HG03108 (cell line): ENCODE data around the gene CGGBP1.
A peak's percentile ranks its signal among the peaks of the same experiment; 100 is the strongest.
"Not testable (repeated sequence)": the region's sequence is repeated elsewhere in the genome, so short reads cannot be mapped to it uniquely, and the experiment has no call there.

ENCODE experiments used
- ATAC-seq: cut with Tn5 transposase; IDR thresholded peaks from one replicate; pipeline ENCODE4 v1.9.1; 2021; ENCODE audit warnings: moderate library complexity; ENCODE audit not compliant: unreplicated experiment

The CGGBP1 gene

DNA sequence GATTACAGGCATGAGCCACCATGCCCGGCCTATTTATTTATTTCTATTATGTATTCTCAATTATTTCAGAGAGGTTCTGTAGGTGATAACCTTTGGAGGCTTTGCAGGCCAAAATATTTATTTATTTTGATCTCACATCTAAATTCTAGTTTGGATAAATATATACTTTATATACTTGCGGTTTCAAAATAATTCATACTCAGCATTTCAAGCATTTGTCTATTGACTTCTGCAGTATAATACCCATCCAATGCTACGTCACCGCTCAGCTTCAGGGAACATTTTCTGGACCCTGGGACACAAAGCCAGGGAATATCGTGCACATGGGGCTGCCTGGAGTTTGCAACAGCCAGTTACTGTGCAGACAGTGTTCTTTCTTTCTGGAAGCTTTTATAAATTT lies 22.6 kb downstream of the CGGBP1 start:
- ATAC-seq, result no peak

DNA sequence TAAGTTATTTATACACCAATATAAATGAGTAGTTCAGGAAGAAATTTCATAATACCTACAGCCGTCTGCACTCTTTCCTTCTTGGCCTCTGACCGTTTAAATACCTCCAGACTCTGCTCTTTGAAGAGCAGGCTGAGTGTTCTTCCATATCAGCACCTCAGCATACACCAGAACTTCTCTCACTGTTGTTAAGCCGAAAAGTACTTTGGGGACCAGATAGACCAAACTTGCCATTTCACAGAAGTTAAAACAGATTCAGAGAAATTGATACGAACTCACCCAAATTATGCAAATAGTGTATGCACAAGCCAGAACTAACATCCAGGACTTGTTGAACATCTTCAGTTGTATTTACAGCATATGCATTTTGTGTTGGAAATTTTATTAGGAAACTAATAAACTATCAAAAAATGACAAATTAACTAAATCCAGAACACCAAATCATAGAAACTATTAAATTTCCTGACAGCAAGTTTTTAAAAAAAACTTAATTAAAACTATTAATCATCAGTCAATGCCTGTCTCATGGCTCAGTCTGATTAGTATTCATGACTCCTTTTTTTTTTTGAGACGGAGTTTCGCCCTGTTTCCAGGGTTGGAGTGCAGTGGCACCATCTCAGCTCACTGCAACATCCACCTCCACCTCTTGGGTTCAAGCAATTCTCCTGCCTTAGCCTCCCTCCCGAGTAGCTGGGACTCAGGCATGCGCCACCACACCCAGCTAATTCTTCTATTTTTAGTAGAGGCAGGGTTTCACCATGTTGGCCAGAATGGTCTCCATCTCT lies 24.1 kb downstream of the CGGBP1 start:
- ATAC-seq, result no peak

DNA sequence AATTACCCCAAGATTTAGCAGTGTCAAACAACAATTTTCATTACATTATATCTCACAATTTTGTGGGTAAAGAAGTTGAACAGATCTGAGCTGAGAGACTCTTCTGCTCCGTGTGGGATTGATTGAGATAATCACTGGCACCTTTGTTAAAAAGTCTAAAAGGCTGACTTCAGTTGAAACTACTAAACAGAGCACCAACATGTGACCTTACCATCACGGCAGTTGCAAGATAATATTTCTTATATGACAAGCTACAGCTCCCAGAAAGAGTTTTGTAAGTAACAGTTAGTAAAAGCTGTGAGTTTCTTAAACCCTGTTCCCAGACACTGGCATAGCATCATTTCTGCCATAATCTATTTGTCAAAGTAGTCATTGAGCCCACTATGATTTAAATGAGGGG lies 25.0 kb downstream of the CGGBP1 start:
- ATAC-seq, result no peak

DNA sequence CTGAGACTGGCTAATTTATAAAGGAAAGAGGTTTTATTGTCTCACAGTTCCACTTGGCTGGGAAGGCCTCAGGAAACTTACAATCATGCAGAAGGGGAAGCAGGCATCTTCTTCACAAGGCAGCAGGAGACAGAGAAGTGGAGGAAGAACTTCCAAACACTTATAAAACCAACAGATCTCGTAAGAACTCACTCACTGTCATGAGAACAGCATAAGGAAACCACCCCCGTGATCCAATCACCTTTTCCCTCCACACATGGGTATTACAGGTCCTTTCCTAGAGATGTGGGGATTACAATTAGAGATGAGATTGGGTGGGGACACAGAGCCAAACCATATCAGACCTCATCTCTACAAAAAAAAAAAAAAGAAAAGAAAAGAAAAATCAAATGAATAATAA lies 25.7 kb downstream of the CGGBP1 start:
- no peak for ATAC-seq

DNA sequence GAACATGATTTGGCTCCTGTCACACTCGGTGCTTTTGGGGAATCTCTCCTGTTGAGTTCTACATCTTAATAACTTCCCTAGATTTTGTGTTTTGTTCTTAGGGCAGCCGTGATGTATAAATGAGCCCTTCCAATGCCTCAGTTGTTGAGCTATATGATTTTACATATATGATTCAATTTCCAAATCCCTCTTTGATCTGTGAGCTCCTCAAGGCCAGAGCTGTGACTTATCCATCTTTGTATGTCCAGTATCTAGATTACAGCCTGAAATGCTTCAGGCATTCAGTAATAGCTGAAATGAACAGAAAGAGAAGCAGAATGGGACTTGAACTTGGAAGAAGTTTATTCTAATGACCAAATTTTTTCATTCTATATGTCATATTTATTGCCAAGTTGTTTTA lies 26.6 kb downstream of the CGGBP1 start:
- peak; percentile 7 for ATAC-seq

DNA sequence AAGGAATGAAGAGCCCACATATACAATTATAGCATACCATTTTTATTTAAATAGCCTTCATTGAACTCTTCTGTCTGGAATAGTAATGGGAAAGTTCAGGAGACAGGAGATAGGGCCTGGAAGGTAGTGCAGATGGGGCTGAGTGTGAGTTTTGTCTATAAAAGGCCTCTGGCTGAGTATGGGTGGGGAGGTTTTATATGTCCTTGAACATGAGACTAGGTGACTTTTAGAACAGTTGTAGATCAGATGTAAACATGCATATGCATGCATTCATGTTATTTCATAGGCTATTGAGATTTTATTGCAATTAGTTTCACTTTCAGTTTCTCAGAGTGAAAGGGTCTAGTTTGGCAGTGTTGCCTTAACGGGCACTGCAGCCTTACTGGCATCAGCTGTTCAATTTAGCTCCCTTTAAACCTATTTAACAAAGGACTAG lies 27.1 kb downstream of the CGGBP1 start:
- peak; percentile 80 for ATAC-seq

DNA sequence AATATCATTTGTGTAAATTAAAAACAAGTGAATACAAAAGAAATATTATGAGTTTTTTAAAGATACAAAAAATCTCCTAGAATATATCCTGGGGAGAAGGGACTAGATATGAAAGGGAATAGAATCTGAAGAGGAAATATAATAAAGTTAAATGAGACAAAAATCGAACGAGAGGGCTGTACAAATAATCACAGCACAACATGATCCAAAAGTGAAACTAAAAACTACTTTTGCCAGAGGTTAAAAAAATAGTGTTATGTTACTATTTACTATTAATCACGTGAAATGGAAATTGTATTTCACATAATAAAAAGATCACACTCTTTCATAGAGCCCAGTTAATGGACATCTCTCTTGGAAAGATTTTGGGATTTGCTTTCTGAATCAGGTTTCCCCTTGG lies 28.6 kb downstream of the CGGBP1 start:
- ATAC-seq, result no peak

DNA sequence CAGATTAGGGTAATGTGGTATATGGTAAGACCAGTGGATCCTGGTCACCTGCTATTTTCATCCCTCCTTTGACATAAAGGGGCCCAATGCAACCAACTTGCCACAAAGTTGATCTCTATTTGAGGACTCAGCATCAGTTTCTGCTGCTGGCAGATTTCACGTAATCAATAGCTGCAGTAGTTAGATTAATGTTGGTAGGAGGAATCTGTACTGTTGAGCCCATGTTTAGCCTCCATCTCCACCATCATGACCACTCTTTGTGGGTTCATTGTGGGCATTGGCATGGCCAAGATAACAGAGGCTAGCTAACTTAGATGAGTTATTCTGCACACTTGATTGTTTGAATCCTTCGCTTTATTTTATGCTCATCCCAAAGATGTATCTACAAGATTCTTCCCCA lies 29.9 kb downstream of the CGGBP1 start:
- no peak for ATAC-seq

DNA sequence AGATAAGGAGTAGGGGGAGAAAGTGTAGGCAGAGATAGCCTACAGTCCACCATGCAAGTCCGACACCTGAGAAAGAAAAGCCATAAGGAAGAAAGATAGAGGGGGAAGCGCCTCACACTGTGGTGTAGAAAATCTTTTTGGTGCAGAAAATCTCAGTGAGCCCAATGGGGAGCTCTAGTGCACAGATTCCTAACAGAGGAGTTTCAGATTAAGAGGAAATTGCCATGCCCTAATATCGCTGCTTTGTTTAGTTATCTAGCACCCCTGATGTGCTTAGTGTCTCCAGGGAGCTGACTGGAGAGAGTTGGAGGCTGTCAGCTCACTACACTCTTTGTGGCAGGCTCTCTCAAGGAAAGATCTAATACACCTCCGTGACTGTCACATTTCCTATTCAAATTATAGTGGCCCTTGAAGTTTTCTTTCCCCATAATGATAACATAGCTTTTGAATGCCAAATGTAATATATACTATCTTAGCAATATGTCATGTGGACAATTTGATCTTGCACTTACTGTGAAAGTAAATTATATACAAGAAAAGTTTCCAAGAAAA lies 33.7 kb downstream of the CGGBP1 start:
- ATAC-seq, result no peak

DNA sequence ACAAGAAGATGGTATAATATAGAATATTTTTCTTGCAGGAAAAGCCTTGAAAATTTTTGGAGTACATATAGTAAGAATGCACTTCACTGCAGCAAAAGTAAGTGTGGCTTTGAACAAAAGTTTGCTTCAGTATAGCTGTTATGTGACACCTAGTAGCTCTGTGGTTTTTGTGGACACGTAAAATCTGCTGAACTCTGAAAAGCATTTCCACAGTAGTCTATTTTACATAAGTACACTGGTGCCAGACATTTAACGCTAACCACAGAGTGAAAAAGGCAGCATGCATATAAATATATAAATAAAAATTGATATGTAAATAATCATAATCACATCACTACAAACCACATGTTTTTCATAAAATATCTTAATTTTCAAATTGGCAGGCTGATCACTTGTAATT lies 39.8 kb downstream of the CGGBP1 start:
- ATAC-seq, result peak; percentile 97

DNA sequence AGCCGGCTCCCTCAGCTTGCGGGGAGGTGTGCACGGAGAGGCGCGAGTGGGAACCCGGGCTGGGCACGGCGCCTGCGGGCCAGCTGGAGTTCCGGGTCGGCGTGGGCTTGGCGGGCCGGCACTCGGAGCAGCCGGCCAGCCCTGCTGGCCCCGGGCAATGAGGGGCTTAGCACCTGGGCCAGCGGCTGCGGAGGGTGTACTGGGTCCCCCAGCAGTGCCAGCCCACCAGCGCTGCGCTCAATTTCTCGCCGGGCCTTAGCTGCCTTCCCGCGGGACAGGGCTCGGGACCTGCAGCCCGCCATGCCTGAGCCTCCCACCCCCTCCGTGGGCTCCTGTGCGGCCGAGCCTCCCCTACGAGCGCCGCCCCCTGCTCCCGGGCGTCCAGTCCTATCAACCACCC lies 43.1 kb downstream of the CGGBP1 start:
- ATAC-seq, result not testable (repeated sequence)

DNA sequence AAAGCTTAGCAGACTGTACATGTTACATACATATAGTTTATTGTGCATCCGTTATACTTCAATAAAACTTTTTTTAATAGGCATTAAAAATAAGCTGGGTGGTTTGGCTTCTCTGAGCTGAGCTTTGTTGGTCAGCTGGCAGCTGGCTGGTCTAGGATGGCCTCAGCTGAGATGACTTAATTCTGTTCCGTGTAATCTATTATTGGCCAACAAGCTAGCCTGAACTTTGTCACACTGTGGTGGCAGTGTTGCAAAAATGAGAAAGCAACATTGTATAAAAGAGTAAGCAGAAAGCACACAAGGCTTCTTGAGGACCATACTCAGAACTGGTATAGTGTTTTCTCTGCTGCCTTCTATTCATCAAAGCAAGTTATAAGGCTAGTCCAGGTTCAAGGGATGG lies 45.2 kb downstream of the CGGBP1 start:
- no peak for ATAC-seq

DNA sequence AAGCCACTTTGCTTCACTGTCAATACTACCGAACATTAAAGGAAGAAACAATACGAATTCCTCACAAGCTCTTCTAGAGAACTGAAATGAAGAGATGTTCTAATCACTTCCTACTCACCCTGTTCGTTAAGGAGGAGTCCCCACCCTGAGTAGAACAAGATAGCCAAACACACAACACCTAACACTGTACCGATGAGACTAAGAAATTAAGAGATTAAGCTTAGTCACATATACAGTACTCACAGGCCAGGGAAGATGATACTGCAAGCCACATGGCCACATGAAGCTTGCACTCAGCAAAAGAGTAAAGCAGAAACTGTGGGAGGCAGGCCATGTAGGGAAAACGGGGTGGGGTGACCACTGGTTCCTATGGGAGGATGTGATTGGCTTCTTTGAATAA lies 48.0 kb downstream of the CGGBP1 start:
- ATAC-seq, result no peak

DNA sequence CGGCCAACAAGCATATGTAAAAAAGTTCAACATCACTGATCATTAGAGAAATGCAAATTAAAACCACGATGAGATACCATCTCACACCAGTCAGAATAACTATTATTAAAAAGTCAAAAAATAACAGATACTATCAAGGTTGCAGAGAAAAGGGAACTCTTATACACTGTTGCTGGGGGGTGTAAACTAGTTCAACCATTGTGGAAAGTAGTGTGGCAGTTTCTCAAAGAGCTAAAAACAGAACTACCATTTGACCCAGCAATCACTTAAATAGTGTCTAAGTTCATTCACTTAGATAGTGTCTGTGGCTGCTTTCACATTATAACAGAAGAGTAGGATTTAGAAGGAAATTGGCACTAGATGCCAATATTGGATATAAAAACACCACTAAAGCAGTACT lies 49.7 kb downstream of the CGGBP1 start:
- no peak for ATAC-seq

DNA sequence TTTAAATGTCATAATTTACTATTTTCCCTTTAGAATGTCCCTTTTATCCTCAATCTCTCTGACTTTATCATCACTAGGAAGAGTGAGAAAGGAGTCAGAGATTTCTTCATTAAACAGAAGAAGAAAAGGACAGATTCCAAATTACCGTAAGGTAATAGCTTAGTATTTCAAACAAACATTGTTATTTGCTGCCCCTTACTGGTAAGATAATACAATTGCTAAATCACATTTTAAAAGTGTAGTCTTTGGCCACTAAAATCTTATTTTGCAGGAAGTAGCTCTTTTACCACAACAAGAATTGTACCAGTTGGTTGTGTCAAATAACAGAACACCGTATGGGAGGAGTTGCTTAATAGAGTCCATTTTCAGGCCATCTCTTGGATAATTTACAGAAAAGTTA lies 53.7 kb downstream of the CGGBP1 start:
- peak; percentile 46 for ATAC-seq

DNA sequence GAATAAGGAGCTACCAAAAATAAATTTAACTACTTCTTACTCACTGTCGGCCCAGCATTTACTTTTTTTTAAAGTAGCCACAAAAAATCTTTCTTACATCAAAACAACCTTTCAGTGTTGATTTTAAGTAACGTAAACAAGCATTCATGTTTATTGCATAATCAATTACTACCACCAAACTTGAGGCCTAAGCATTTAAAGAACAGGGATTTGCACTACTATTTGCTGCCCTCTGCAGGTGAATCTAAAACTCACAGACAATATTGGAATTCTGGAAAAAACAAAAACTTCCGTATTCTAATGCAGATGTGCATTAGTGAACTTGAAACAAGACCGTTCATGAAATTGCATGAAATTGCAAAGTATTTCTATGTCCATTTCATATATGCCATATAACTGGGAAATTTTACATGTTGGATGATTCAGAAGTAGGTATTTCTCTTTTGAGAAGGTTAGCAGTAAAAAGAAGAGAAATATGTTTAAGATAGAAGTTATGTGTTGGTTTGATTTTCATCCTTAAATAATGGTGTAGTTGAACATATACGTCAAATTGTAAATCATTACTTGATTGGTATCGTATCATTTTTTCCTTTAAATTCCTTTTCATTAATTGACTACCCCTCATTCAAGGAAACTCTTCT lies 55.6 kb downstream of the CGGBP1 start:
- ATAC-seq, result no peak

DNA sequence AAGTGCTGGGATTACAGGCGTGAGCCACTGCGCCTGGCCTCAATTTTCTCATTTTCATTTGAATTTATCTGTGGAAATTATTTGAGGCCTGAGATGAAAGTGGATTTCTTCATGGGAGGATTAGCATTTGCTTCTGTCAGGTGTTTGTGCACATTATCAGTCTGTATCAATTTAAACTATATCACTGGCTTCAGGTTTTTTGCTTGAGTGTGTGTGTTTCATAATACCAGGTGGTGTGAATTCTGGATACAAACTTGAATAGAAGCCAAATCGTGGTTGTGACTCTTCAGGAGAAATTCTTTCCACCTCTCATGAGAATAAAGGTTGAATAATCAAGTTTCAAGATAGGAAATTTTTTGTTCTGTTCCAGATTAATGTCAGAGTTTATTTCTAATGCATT lies 56.4 kb downstream of the CGGBP1 start:
- no peak for ATAC-seq
